HG03342 (cell line): ENCODE measurements around the gene ORM1.

Experiments used
- ATAC-seq: cut with Tn5 transposase; IDR thresholded peaks from one replicate; pipeline ENCODE4 v1.9.1; 2021; ENCODE audit warnings: mild to moderate bottlenecking, moderate library complexity; ENCODE audit not compliant: unreplicated experiment

ORM1 gene

GRCh38 chr9:114287001-114287762 is 35.7 kb upstream of the ORM1 start:
- ATAC-seq = no peak

GRCh38 chr9:114287763-114288192 is 35.1 kb upstream of the ORM1 start:
- ATAC-seq = no peak

GRCh38 chr9:114288193-114289091 is 34.5 kb upstream of the ORM1 start:
- ATAC-seq = no peak

- ATAC-seq = no peak
Observed at GRCh38 chr9:114289106-114289505, 33.8 kb upstream of the ORM1 start.

GRCh38 chr9:114289571-114290481 is 33.1 kb upstream of the ORM1 start:
- no peak for ATAC-seq

- ATAC-seq = no peak
Observed at GRCh38 chr9:114290561-114290986, 32.3 kb upstream of the ORM1 start.

GRCh38 chr9:114291064-114291474 is 31.8 kb upstream of the ORM1 start:
- ATAC-seq = no peak

GRCh38 chr9:114291886-114292590 is 30.9 kb upstream of the ORM1 start:
- ATAC-seq = no peak

GRCh38 chr9:114294664-114295063 is 28.2 kb upstream of the ORM1 start:
- ATAC-seq = no peak

GRCh38 chr9:114296338-114296737 is 26.6 kb upstream of the ORM1 start:
- ATAC-seq = no peak

- no peak for ATAC-seq
Observed at GRCh38 chr9:114299286-114300152, 23.4 kb upstream of the ORM1 start.

GRCh38 chr9:114300153-114300845 is 22.6 kb upstream of the ORM1 start:
- ATAC-seq = no peak

- no peak for ATAC-seq
Observed at GRCh38 chr9:114300846-114301797, 21.8 kb upstream of the ORM1 start.

- ATAC-seq = no peak
Observed at GRCh38 chr9:114301798-114302565, 20.9 kb upstream of the ORM1 start.

- no peak for ATAC-seq
Observed at GRCh38 chr9:114302727-114303126, 20.2 kb upstream of the ORM1 start.

- no peak for ATAC-seq
Observed at GRCh38 chr9:114303571-114303970, 19.3 kb upstream of the ORM1 start.

- ATAC-seq = no peak
Observed at GRCh38 chr9:114303977-114304376, 18.9 kb upstream of the ORM1 start.
